Erythroblast (primary cell): ENCODE measurements around the gene FEM1A.

Experiments used
- GATA1 ChIP-seq: IDR thresholded peaks from 2 replicates; pipeline ENCODE4 v1.6.1; 2011; ENCODE audit warnings: low read depth, mild to moderate bottlenecking, control low read depth, low read length, moderate library complexity
- POLR2A ChIP-seq: IDR thresholded peaks from 2 replicates; pipeline ENCODE4 v1.6.1; 2011; ENCODE audit warnings: mild to moderate bottlenecking, low read length

DNA sequence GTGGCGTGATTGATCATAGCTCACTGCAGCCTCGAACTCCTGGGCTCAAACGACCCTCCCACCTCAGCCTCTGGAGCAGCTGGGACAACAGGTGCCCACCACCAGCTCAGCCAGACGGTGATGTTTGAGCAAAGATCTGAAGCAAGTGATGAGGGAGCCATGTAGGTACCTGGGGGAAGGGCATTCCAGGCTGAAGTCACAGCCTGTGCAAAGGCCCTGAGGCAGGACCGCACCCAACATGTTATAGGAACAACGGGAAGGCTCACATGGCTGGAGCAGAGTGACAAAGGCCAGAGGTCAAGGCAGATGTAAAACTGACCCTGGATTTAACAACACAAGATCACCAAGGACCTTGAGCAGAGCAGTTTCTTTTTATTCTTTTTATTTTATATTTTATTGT lies 14.8 kb downstream of the FEM1A start:
- TF ChIP-seq POLR2A, result no peak
- no peak for TF ChIP-seq GATA1
